ENCODE measurements around the gene MBOAT2.

Gene MBOAT2

DNA sequence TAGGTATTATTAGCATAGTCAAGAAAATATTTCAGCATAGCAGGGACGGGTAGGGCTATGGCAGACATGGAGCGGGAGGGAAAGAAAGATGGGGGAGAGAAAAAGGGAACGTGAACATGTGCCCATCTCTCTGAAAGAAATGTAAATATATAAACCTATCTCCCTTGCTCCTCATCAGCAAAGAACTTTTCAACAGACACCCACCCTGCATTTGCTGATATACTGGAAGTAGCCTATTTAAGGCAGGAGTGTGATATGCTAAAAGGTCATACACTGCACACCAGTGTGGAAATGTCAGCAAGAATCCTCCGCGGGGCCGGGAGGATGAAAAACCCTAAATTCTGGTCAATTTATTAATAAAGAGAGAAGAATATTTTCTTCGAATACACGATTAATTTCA is 1.7 kb downstream of the MBOAT2 start:
- in situ Hi-C loops (cut with MboI; ENCODE audit: low sequenced_read_pairs, unreplicated experiment): no loop called here
- TF ChIP-seq, protein P1, sequence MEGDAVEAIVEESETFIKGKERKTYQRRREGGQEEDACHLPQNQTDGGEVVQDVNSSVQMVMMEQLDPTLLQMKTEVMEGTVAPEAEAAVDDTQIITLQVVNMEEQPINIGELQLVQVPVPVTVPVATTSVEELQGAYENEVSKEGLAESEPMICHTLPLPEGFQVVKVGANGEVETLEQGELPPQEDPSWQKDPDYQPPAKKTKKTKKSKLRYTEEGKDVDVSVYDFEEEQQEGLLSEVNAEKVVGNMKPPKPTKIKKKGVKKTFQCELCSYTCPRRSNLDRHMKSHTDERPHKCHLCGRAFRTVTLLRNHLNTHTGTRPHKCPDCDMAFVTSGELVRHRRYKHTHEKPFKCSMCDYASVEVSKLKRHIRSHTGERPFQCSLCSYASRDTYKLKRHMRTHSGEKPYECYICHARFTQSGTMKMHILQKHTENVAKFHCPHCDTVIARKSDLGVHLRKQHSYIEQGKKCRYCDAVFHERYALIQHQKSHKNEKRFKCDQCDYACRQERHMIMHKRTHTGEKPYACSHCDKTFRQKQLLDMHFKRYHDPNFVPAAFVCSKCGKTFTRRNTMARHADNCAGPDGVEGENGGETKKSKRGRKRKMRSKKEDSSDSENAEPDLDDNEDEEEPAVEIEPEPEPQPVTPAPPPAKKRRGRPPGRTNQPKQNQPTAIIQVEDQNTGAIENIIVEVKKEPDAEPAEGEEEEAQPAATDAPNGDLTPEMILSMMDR (IDR thresholded peaks at IDR 0.05; ENCODE audit: borderline replicate concordance, control extremely low read depth, extremely low read depth, insufficient read depth, missing control alignments): no peak
- DNase-seq (ENCODE audit: low spot score): no peak

DNA sequence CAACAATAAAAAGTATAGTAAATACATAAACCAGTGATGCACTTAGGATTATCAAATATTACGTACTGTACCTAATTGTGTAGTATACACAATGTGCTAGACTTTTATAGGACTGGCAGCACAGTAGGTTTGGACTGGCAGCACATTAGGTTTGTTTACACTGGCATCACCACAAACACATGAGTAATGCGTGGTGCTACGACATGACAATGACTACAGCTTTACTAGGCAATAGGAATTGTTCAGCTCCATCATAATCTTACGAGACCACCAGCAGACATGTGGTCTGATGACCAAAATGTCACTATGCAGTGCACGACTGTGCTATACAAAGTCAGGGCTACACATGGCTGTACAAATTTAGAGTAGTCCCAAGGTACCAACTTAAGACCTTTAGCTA is 2.3 kb downstream of the MBOAT2 start:
- TF ChIP-seq, protein P1 (IDR thresholded peaks at IDR 0.05; ENCODE audit: borderline replicate concordance, control extremely low read depth, extremely low read depth, insufficient read depth, missing control alignments): no peak
- in situ Hi-C loops (cut with MboI; ENCODE audit: low sequenced_read_pairs, unreplicated experiment): no loop called here
- no peak for DNase-seq (ENCODE audit: low spot score)

DNA sequence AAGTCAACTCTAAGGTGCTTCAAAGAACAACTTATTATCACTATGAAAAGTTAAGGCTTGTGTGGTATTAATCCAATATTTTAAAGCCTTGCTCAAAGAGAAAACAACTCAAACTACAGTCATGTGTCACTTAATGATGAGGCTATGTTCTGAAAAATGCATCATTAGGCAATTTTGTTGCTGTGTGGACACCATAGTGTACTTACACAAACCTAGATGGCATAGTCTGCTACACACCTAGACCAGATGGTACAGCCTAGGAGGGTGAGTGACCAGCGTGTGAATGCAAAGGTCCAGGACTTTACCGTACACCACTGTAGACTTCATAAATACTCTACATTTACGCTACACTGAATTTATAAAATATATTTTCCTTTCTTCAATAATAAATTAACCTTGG is 3.0 kb downstream of the MBOAT2 start:
- in situ Hi-C loops (cut with MboI; ENCODE audit: low sequenced_read_pairs, unreplicated experiment): no loop called here
- DNase-seq (ENCODE audit: low spot score): no peak
- TF ChIP-seq, protein P1 (IDR thresholded peaks at IDR 0.05; ENCODE audit: borderline replicate concordance, control extremely low read depth, extremely low read depth, insufficient read depth, missing control alignments): no peak

DNA sequence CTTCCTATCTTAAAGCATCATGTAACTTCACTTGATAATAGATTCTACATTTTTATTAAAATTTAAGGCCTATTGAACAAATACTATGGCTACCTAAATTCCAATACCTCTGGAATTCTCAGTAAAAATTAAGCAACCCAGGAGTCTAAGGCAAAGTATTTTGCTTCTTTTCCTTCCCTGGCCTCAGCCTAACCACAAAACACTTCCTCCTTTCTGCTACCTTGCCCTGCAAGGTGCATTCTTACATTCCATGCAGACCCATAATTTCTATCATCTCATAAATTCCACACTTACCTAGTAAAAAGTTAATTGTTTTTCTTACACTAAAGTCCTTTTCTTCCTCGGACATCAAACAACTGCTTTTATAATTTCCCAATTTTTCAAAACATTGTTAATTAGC is 3.7 kb downstream of the MBOAT2 start:
- DNase-seq (ENCODE audit: low spot score): no peak
- in situ Hi-C loops (cut with MboI; ENCODE audit: low sequenced_read_pairs, unreplicated experiment): no loop called here
- TF ChIP-seq, protein P1 (IDR thresholded peaks at IDR 0.05; ENCODE audit: borderline replicate concordance, control extremely low read depth, extremely low read depth, insufficient read depth, missing control alignments): no peak

DNA sequence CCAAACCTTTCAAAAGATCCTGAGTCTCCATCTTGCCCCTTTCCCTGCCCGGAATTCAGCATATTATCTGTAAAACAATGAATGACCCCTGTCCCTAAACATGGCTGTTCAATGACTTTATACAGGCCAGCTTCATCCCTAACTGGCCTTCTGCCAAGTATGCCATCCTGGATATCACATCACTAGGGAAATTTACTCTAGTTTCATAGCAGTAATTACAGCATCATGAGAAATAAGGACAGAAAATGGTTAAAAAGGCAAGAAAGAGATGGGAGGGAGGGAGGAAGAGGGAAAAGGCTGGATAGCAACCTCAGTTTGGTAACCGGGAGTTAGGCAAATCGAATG is 4.4 kb downstream of the MBOAT2 start:
- DNase-seq (ENCODE audit: low spot score): no peak
- in situ Hi-C loops (cut with MboI; ENCODE audit: low sequenced_read_pairs, unreplicated experiment): no loop called here
- TF ChIP-seq, protein P1 (IDR thresholded peaks at IDR 0.05; ENCODE audit: borderline replicate concordance, control extremely low read depth, extremely low read depth, insufficient read depth, missing control alignments): no peak

DNA sequence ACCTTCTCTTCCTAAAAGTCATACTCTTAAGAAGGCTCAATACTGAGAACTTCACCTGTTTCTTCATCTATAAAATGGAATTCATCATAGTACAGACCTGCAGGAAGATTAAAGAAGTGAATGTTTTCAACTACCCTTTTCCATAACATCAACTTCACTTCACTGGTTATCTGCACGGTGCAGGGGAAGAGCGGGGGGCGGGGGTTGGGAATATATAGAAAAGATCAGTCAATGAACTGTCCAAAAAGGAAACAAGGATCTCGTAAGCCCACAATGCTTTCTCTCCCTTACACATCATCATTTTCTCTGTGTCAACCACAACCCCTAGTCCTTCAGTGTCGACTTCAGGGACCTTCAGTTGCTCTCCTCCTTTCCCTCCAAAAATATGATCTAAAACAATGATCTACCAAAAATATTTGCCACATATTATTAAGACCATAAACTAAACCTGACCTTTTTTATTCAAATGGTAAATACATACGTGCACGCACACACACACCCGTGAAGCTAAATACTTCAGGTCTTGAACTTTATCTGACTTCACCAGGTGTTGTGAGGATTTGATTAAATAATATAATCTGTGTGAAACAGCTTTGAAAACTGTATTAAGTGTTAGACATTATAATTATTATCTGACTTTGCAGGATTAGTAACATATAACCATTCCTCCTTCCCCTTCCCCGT is 4.9 kb downstream of the MBOAT2 start:
- TF ChIP-seq, protein P1 (IDR thresholded peaks at IDR 0.05; ENCODE audit: borderline replicate concordance, control extremely low read depth, extremely low read depth, insufficient read depth, missing control alignments): no peak
- DNase-seq (ENCODE audit: low spot score): no peak
- in situ Hi-C loops (cut with MboI; ENCODE audit: low sequenced_read_pairs, unreplicated experiment): no loop called here

Data from GM13976 (cell line).